ENCODE measurements around the gene PYCR2. TPM values are rescaled to one million over a fixed set of nuclear protein-coding genes. Genes with fewer than 3 reads are reported as not detected.
"Not testable (repeated sequence)": the region's sequence is repeated elsewhere in the genome, so short reads cannot be mapped to it uniquely, and the experiment has no call there.

The PYCR2 gene
- total RNA-seq, 1 donor from 2014 or later = 54.8 TPM

DNA sequence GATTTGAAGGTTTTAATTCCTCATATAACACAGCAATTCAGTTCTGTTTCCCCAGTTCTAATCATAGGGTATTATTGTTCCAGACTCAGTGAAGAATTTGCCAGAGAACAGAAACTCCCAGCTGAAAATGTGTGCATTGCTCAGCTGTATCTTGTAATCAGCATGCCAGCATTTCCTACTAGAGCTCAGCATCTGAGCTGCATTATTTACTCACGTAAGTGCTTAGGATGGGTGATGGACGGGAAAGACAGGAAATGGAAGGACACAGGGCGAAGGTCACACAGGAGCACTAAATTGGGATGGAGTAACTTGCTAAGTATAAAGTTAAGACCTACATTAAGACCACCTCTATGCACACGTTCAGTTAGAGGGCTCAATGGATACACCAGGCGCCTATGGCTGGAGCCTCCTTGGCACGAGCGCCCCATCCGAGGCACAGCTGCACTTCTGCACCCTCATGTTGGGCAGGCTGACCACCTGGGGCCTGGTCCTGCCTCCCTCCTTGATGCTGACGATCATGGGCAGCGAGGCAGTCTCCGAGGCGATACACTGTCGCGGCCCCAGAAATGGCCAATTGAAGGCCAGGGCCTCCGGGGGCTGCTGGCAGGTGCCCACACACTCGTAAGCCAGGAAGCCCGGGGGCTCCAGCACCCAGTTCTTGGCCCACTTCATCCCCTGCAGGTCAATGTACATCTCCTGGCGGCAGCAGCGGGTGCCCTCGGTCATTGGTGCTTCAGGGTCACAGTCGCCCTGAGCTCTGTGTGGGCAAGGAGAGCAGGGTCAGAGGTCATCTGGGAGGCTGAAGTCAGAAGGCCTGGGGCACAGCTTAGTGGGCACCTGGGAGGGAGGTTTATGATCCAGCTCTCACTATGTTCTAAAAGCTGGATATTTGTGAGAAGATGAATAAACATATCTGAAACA, 13.3 kb upstream of the PYCR2 start:
- Mint-ChIP-seq H3K9me3 (ENCODE audit: low read depth) (no peaks in the 10 kb centered on the region), H3K4me1 (ENCODE audit: low read depth) (peaks cover 3% of the 10 kb centered on the region), H3K27me3 (peaks cover 15% of the 10 kb centered on the region), H3K4me3 (ENCODE audit: low read depth) (no peak overlapping the region), H3K27ac (no peak overlapping the region), H3K36me3 (ENCODE audit: insufficient read depth) (no peaks in the 10 kb centered on the region)
- TF ChIP-seq, protein P1, sequence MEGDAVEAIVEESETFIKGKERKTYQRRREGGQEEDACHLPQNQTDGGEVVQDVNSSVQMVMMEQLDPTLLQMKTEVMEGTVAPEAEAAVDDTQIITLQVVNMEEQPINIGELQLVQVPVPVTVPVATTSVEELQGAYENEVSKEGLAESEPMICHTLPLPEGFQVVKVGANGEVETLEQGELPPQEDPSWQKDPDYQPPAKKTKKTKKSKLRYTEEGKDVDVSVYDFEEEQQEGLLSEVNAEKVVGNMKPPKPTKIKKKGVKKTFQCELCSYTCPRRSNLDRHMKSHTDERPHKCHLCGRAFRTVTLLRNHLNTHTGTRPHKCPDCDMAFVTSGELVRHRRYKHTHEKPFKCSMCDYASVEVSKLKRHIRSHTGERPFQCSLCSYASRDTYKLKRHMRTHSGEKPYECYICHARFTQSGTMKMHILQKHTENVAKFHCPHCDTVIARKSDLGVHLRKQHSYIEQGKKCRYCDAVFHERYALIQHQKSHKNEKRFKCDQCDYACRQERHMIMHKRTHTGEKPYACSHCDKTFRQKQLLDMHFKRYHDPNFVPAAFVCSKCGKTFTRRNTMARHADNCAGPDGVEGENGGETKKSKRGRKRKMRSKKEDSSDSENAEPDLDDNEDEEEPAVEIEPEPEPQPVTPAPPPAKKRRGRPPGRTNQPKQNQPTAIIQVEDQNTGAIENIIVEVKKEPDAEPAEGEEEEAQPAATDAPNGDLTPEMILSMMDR (IDR thresholded peaks at IDR 0.05; ENCODE audit: unreplicated experiment) = no peak
- no peak for DNase-seq (ENCODE audit: low spot score, unreplicated experiment)

DNA sequence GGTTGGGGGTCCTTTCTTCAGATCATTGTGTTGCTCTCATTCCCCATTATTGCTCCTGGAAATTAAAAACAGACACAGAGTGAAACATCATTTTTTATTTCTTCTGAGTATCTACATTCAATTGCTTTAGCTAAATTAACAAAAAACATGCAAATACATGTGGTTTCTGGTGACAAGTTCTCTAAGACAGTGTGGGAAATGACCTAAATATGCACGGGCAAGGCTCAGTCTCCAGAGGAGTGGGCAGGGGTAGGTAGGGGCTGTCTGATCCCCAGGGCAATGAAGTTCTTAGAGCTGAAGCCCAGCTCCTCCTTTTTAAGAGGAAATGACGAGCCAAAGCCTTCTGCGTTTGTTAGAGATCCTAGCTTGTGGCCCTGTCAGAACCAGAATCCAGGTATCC, 12.5 kb upstream of the PYCR2 start:
- Mint-ChIP-seq H3K27ac (no peak overlapping the region), H3K27me3 (peaks cover 9% of the 10 kb centered on the region), H3K4me3 (ENCODE audit: low read depth) (no peak overlapping the region), H3K9me3 (ENCODE audit: low read depth) (no peaks in the 10 kb centered on the region), H3K4me1 (ENCODE audit: low read depth) (peaks cover 3% of the 10 kb centered on the region), H3K36me3 (ENCODE audit: insufficient read depth) (no peaks in the 10 kb centered on the region)
- TF ChIP-seq, protein P1 (IDR thresholded peaks at IDR 0.05; ENCODE audit: unreplicated experiment) = no peak
- DNase-seq (ENCODE audit: low spot score, unreplicated experiment) = no peak

DNA sequence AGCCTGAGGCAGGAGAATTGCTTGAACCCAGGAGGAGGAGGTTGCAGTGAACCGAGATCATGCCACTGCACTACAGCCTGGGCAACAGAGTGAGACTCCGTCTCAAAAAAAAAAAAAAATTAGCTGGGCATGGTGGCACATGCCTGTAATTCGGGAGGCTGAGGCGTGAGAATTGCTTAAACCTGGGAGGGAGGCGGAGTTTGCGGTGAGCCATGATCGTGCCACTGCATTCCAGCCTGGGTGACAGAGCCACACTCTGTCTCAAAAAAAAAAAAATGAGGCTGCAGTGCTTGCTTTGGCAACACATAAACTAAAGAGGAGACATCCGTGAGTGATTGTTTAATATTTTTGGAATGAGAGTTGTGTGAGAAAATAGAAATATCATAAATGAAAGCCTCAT, 12.0 kb upstream of the PYCR2 start:
- not testable (repeated sequence) for DNase-seq (ENCODE audit: low spot score, unreplicated experiment); H3K36me3 Mint-ChIP-seq (ENCODE audit: insufficient read depth); H3K27me3 Mint-ChIP-seq; H3K4me1 Mint-ChIP-seq (ENCODE audit: low read depth); H3K4me3 Mint-ChIP-seq (ENCODE audit: low read depth); H3K27ac Mint-ChIP-seq; H3K9me3 Mint-ChIP-seq (ENCODE audit: low read depth)

DNA sequence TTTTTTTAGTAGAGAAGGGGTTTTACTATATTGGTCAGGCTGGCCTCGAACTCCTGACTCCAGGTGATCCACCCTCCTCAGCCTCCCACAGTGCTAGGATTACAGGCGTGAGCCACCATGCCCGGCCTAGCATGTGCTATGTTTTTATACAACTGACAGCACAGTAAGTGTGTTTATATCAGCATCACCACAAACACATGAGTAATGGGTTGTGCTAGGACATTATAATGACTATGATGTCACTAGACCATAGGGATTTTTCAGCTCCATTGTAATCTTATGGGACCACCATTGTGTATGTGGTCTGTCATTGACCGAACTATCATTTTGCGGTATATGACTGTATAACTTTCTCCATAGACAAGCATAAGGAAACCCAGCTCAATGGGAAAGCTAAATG, 10.7 kb upstream of the PYCR2 start:
- Mint-ChIP-seq H3K36me3 (ENCODE audit: insufficient read depth) (no peaks in the 10 kb centered on the region), H3K27me3 (no peaks in the 10 kb centered on the region), H3K9me3 (ENCODE audit: low read depth) (no peaks in the 10 kb centered on the region), H3K4me1 (ENCODE audit: low read depth) (peaks cover 3% of the 10 kb centered on the region), H3K4me3 (ENCODE audit: low read depth) (no peak overlapping the region), H3K27ac (no peak overlapping the region)
- no peak for DNase-seq (ENCODE audit: low spot score, unreplicated experiment)
- TF ChIP-seq, protein P1 (IDR thresholded peaks at IDR 0.05; ENCODE audit: unreplicated experiment) = no peak

DNA sequence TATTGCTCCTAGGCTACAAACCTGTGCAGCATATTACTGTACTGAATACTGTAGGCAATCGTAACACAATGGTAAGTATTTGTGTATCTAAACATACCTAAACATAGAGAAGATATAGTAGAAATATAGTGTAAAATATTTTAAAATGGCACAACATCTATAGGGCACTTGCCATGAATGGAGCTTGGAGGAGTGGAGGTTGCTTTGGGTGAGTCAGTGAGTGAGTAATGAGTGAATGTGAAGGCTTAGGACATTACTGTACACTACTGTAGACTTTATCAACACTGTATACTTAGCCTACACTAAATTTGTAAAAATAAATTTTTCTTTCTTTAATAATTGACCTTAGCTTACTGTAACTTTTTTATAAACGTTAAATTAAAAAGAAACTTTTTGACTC, 9.0 kb upstream of the PYCR2 start:
- no peaks in the 10 kb centered on the region for H3K9me3 Mint-ChIP-seq (ENCODE audit: low read depth)
- H3K4me1 Mint-ChIP-seq (ENCODE audit: low read depth) = peaks cover 3% of the 10 kb centered on the region
- no peak overlapping the region for H3K27ac Mint-ChIP-seq
- no peak for DNase-seq (ENCODE audit: low spot score, unreplicated experiment)
- no peaks in the 10 kb centered on the region for H3K27me3 Mint-ChIP-seq
- TF ChIP-seq, protein P1 (IDR thresholded peaks at IDR 0.05; ENCODE audit: unreplicated experiment) = no peak
- no peaks in the 10 kb centered on the region for H3K36me3 Mint-ChIP-seq (ENCODE audit: insufficient read depth)
- H3K4me3 Mint-ChIP-seq (ENCODE audit: low read depth) = no peak overlapping the region

Measured in progenitor cell of endocrine pancreas (in vitro differentiated cells).